Central memory CD4-positive, alpha-beta T cell (primary cell): ENCODE measurements around the gene DHX34.
"Not testable (repeated sequence)": the region's sequence is repeated elsewhere in the genome, so short reads cannot be mapped to it uniquely, and the experiment has no call there.

ENCODE experiments used
- DNase-seq: peaks from one replicate; pipeline ENCODE4 v3.0.0; 2022

The DHX34 gene

GRCh38 chr19:47365455-47365854 is 16.3 kb downstream of the DHX34 start:
- DNase-seq = not testable (repeated sequence)

- no peak for DNase-seq
Measured at GRCh38 chr19:47370045-47370611, 21.0 kb downstream of the DHX34 start.

GRCh38 chr19:47371261-47371660 is 22.1 kb downstream of the DHX34 start:
- no peak for DNase-seq

DNA sequence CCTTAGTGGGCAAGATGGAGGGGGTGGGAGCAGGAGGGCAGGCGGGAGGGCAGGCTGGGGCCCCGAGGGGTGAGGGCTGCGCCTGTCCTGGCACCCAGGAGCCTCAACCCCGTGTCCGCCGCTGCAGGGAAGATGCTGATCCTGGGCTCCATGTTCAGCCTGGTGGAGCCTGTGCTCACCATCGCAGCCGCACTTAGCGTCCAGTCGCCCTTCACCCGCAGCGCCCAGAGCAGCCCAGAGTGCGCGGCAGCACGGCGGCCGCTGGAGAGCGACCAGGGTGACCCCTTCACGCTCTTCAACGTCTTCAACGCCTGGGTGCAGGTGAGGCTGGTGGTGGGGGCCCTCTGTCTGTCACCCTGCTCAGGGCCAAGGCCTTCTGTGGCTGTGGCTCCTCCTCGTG is 23.5 kb downstream of the DHX34 start:
- DNase-seq = no peak

GRCh38 chr19:47373246-47374240 is 24.4 kb downstream of the DHX34 start:
- DNase-seq = no peak

DNA sequence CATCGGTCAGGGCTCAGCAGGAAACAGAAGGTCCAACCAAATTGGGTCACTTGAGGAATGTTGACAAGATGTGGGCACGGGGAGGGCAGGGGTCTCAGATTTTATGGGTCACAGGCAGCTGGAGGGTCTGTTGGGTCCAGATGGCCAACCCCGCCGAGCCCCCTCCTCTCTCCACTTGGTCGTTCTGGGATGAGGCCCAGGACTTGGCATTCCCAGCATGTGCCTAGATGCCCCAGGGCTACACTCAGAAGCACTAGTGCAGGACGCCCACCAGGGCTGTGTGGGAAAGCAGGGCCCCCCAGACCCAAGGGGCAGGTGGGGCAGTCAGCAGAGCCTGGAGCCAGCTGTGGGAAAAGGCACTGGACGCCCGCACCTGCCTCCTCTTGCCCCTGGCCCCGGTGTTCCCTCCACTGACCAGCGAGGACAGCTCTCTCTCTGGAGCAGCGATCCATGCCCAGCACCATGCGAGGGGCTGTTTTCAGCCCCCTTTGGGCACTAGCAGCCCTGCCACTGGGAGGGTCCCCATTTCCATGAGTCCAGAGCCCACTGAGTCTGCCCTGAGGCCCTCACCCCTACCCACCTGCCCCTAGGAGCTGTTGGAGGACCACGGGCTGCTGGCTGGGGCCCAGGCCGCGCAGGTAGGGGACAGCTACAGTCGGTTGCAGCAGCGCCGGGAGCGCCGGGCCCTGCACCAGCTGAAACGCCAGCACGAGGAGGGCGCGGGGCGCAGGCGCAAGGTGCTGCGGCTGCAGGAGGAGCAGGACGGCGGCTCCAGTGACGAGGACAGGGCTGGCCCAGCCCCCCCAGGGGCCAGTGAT is 26.0 kb downstream of the DHX34 start:
- no peak for DNase-seq

DNA sequence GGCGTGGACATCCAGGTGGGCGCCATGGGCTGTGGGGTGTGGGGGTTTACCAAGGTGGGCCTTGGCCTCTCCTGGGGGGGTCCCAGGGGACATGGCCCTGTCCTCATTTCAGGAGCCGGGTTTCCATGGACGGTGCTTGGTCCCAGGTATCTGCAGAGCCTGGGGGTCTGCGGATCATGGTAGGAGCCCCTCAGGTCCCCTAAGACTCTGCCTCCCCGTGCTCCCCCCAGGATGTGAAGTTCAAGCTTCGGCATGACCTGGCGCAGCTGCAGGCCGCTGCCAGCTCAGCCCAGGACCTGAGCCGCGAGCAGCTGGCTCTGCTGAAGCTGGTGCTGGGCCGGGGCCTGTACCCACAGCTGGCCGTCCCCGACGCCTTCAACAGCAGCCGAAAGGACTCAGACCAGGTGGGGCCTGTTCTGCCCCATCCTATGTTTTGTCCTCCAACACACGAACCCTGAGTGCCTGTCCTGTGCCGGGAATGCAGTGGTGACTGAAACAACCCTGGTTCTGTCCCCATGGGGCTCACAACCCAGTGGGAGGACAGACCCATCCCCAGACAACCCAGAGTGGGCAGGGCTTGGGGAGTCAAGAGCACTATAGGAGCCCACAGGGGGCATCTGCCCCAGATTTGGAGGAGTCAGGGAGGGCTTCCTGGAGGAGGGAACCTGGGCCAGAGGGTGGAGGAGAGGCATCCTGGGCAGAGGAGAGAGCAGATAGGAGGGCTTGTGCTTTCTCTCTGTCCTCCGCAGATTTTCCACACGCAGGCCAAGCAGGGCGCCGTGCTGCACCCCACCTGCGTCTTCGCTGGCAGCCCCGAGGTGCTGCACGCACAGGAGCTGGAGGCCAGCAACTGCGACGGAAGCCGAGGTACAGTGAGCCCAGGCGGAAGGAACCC is 26.8 kb downstream of the DHX34 start:
- no peak for DNase-seq

- no peak for DNase-seq
Measured at GRCh38 chr19:47376589-47377144, 27.6 kb downstream of the DHX34 start.

- no peak for DNase-seq
Measured at GRCh38 chr19:47377208-47377701, 28.1 kb downstream of the DHX34 start.

GRCh38 chr19:47377801-47378200 is 28.7 kb downstream of the DHX34 start:
- DNase-seq = no peak

- DNase-seq = no peak
Measured at GRCh38 chr19:47378246-47378645, 29.1 kb downstream of the DHX34 start.

DNA sequence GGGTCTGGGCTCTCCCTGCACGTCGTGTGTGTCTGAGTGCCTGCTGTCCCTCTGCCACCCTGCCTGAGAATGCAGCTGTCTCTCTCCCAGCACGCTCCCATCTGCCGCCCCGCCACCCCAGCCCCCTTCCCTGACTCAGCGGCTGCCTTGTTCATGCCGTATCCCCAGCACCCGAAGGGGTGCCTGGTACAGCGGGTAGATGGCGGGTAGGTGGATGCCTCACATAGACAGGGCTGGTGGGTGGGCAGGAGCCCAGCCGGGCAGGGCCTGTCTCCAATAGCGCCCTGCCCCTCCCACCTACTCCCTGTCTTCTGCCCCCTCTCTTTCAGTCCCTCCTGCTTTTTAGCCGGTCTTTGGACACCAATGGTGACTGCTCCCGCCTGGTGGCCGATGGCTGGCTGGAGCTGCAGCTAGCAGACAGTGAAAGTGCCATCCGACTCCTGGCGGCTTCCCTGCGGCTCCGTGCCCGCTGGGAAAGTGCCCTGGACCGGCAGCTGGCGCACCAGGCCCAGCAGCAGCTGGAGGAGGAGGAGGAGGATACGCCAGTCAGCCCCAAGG is 30.3 kb downstream of the DHX34 start:
- no peak for DNase-seq

- no peak for DNase-seq
Measured at GRCh38 chr19:47380559-47380958, 31.4 kb downstream of the DHX34 start.

GRCh38 chr19:47381121-47381520 is 32.0 kb downstream of the DHX34 start:
- DNase-seq = no peak

GRCh38 chr19:47381653-47382279 is 32.7 kb downstream of the DHX34 start:
- no peak for DNase-seq

GRCh38 chr19:47383890-47384289 is 34.8 kb downstream of the DHX34 start:
- DNase-seq = not testable (repeated sequence)

DNA sequence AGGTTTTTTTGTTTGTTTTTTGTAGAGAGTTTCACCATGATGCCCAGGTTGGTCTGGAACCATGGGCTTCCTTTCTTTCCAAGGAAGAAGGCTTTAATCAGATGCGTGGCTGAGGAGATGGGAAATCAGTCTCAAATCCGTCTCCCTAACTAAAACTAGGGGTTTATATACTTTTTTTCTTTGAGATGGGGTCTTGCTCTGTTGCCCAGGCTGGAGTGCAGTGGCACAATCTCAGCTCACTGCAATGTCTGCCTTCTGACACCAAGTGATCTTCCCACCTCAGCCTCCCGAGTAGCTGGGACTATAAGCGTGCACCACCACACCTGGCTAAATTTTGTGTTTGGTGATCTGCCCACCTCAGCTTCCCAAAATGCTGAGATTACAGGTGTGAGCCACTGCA is 35.4 kb downstream of the DHX34 start:
- DNase-seq = not testable (repeated sequence)

DNA sequence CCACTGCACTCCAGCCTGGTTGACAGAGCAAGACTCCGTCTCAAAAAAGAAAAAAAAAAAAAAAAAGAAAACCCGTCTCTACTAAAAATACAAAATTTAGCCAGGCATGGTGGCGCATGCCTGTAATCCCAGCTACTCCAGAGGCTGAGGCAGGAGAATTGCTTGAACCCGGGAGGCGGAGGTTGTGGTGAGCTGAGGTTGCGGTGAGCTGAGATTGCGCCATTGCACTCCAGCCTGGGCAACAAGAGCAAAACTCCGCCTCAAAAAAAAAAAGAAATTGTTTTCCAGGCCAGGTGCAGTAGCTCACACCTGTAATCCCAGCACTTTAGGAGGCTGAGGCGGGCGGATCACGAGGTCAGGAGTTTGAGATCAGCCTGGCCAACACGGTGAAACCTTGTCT is 37.5 kb downstream of the DHX34 start:
- not testable (repeated sequence) for DNase-seq

GRCh38 chr19:47387623-47388022 is 38.5 kb downstream of the DHX34 start:
- not testable (repeated sequence) for DNase-seq

DNA sequence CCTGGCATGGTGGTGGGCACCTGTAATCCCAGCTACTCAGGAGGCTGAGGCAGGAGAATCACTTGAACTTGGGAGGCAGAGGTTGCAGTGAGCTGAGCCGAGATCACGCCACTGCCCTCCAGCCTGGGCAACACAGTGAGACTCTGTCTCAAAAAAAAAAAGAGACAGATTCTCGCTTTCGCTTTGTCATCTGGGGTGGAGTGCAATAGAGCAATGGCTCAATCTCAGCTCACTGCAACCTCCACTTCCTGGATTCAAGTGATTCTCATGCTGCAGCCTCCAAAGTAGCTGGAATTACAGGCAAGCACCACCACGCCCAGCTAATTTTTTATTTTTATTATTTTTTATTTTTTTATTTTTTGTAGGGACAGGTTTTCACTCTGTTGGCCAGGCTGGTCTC is 39.6 kb downstream of the DHX34 start:
- not testable (repeated sequence) for DNase-seq

GRCh38 chr19:47389150-47389556 is 40.0 kb downstream of the DHX34 start:
- no peak for DNase-seq
